SKM-1 treated with dmso at 0.1 percent for 144 hours (cell line): ENCODE measurements around the gene CFAP251.
"Not testable (repeated sequence)": the region's sequence is repeated elsewhere in the genome, so short reads cannot be mapped to it uniquely, and the experiment has no call there.

Experiments
- DNase-seq: peaks from one replicate; lab custom pipeline; 2025; ENCODE audit not compliant: unreplicated experiment; lab: John Stamatoyannopoulos, UW

The CFAP251 gene

DNA sequence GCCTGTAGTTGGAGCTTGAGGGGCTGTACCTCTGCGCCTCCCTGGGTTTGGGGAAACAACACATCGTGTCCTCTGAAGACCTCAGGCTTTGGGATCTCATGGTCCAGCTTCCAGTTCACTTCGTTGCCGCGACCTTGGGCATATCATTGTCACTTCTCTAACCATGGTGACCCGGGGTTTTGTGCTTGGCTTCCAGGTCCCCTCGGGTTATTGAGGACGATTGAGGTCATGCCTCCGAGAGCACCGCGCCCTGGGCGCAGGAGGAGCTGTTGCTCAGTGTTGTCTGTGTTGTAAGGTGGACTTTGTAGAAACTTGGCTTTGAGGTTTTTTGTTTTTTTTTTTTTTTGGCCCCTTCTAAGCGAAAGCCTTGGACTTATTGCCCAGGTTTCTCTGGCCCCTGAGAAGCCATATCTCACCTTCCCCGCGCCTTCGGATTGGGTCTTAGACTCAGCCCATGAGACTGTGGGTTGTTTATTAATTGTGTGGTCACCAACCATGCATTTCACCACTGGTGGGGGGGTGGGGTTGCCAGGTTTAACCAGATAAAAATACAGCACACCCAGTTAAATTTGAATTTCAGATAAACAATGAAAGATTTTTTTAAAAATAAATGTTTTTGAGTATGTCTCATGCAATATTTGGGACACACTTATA is 105.9 kb downstream of the CFAP251 start:
- no peak for DNase-seq

DNA sequence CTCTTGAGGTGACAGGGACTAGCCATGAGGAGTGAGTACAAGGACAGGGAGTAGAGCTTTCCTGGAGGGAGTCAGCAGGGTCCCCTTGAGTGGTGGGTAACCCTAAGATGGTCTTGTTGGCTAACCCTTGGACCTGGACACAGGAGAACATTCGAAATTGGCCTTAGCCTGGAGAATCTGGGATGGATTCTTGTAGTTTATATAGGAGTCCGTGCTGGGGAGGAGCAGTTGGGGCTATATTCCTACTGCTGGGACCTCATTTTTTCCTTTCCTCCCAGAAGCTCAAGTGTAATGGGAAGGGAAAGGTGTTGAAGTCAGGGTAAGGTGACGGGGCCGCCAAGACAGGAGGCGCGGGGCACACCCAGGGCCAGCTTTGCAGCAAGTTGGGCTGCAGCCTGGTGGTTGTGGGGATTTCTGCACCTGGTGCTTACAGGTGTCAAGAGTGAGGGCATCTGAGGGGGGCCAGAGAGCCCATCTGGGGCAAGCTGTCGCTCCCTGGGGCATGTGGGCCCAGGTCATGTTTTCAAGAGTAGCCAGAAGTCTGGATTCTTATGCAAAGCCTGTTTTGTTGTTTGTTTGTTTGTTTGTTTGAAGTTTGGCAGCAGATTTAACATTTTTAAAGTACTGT is 108.4 kb downstream of the CFAP251 start:
- DNase-seq = no peak

DNA sequence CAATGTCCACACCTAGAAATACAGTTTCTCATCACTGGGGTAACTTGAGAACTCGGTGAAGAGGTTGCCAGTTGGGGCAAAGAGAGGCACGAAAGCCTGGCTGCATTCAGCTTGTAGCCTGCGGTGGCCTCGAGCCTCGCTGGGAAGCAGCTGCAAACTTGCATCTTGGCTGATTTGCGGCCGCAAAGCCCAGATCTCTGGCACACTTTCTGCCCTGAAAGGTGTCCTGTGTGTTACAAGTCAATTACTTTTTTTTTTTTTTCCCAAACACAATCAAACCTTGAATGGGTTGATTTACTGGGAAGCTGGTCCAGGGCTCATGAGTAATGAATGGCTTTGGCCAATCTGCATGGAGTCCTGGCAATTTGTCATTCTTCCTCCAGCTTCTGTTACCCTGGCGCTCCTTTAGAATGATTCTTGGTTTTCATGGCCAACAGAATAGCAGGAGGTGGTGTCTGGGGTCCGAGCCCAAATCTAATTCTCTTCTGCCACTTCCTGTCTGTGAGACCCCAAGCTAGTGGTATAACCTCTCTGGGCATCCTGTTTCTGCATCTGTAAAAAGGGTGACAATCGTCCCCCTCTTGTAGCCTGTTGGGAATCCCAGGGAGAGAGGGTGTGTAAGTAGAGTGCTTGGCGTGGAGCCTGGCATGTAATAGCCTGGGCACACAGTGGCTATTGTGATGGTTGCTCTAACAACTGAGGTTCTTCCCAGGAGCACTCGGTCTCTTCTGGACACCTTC is 109.9 kb downstream of the CFAP251 start:
- DNase-seq = no peak

DNA sequence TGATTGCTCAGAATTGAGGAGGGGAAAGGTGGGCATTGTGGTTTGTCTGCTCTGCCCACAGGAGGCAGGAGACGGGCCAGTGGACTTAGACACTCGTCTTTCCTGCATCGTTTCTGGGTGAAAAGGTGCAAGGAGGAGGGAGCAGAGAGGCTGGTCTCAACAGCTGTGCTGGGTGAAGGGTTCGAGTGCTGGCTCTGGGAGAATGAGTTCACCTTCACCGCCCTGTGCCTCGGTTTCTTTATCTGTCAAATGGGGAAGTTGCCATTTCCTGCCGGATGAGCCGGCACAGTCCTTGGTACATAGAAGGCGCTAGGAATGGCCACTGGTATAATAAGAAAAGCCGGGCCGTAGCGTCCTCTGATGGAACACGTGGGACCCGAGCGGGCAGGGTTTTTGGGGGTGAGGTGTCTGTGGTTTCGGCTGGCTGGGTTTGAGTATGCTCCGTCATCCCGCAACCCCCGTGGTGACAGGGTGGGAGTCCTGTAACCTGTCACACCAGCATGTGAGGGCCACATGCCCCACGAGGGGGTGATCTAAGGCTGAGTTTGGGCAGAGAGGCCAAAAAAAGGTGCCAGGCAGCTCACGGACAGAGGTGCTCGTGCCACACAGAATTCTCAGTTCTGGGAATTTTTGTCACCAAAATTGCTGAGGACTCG is 110.6 kb downstream of the CFAP251 start:
- DNase-seq = no peak

DNA sequence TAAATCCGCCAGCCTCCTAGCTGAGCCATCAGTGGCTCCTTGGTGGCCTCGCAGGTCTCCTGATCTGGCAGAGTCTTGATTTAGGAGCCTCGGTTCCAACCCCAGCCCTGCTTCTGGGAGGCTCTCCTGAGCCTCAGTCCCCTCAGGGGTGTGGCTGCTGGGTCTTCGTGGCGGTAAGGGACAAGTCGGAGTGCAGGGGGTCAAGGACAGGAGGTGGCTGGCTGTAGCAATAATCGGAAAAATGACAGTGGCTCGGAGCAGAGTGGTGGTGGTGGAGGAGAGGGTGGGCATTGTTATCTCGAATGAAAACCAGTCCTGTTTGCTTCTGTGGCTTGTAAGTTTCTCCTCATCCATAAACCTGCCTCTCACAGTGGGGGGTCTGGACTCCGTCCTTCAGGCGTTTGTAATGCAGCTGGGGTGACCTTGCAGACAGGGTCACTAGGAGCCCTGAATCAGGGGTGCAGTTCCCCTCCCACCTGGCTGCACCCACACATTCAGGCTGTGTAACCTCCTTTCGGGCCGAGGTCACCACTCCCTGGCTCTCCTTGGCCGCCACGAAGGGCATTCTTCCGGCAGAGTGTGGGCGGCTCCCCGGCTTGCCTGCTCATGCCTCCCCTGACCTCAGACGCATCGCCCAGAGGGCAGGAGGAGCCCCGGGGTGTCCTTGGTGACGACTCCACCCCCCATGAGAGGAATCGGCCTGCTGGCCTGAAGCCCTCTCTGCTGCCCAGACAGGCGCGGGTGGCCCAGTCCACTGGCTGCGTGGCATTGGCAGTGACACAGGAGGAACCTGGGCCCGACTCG is 111.4 kb downstream of the CFAP251 start:
- DNase-seq = no peak

DNA sequence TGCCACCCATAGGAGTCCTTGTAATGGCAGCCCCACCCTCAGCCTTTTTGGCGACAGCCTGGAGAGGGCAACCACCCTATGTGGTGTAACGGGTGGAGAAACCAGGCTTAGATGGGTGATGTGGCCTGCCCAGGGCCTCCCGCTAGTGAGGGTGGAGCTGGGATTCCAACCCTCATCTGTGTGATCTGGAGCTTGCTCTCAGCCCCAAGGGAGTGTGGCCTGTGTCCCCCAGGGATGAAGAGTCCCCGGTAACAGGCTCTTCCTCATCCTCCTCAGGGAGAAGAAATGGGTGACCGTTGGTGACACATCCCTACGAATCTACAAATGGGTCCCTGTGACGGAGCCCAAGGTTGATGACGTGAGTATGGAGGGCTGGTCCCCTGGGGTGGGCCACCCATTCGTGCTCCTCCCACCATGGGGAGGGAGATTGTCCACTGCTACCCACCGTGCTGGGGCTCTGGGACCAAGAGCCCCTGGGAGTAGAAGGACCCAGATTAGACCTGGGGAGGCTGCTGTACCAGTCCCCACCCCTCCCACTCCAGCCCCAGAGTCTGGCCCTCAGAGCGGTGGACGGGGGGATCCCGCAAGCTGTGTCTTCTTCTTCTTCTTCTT is 112.1 kb downstream of the CFAP251 start:
- no peak for DNase-seq

DNA sequence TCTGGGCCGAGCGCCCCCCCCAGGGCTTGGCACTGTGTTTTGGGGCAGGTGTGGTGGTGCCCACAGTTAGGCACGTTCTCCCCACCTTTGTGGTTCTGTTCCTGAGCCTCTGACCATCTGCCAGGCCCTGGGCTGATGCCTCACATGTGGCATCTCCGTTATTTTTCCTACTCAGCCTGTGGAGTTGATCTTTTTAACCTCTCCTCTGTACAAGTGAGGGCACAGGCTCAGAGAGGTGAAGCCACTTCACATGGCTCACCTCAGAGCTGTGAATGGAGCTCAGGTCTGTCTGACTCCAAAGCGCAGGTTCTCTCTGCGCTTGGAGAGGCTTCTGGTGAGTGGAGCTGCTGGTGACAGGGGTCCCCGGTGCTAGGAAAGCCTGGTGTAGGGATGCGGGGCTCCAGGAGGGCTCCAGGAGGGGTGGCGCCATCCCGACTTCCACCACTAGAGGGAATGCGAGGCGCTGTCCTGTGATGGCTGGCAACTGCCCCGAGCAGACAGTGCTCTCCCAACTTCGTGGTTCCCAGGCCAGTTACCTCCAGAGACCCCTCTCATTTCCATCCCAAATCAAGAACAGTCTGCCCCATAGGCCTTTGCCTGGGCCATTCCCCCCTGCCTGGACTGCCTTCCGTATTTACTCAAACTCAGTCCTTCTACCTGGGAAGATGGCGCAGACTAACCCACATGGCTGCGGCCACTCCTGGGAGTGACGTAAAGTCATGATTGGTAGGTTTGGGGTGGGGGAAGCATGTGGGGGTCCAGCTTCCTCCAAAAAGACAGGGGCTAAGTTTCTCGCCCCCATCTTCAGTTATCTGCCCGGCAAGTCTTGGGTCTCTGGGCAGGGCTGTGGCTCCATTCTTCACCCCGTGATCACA is 113.2 kb downstream of the CFAP251 start:
- DNase-seq = no peak

DNA sequence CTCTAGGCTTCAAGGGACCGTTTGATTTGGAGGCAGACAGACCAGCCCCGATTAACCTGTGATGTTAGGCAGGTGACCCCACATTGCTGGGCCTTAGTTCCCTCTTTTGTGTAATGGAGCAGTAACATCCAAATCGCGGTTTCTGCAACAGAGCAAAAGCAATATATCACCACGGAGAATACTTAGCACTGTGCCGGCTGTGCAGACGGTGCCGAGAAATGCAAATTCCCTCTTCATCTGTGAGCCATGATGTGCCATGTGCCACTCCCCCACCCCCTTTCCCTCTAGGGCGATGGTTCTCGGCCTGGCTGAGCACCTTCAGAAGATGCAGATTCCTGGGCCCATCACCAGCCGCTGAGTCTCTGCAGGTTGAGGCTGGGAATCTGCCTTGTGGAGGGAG is 114.2 kb downstream of the CFAP251 start:
- no peak for DNase-seq

DNA sequence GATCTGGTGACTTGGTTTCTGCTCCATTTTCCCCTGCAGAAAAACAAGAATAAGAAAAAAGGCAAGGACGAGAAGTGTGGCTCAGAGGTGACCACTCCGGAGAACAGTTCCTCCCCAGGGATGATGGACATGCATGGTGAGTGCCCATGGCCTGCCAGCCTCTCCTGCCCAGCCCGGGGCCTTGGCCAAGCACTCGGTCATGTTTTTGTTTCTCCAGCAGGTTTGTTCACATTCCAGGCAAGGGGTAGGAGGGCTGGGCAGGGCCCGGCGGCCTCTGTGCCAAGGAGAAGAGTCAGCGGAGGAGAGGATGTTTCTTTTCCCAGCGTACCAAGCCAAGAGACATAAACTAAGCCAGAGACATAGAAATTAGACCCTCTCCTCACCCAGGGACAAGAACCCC is 116.9 kb downstream of the CFAP251 start:
- DNase-seq = no peak

DNA sequence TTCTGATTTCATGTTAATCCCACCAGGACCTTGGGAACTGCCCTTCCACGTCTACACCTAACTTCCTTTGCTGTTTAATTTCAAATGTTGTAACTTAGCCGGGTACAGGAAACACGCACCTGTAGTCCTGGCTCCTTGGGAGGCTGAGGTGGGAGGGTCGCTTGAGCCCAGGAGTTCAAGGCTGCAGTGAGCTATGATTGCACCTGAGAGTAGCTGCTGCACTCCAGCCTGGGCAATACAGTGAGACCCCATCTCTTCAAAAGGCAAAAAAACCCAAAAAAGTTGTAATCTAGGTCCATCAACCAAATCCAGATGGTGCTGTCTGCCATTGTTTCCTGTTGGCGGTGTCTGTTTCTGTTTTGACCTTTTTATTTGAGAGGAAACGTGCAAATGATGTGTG is 117.8 kb downstream of the CFAP251 start:
- no peak for DNase-seq

DNA sequence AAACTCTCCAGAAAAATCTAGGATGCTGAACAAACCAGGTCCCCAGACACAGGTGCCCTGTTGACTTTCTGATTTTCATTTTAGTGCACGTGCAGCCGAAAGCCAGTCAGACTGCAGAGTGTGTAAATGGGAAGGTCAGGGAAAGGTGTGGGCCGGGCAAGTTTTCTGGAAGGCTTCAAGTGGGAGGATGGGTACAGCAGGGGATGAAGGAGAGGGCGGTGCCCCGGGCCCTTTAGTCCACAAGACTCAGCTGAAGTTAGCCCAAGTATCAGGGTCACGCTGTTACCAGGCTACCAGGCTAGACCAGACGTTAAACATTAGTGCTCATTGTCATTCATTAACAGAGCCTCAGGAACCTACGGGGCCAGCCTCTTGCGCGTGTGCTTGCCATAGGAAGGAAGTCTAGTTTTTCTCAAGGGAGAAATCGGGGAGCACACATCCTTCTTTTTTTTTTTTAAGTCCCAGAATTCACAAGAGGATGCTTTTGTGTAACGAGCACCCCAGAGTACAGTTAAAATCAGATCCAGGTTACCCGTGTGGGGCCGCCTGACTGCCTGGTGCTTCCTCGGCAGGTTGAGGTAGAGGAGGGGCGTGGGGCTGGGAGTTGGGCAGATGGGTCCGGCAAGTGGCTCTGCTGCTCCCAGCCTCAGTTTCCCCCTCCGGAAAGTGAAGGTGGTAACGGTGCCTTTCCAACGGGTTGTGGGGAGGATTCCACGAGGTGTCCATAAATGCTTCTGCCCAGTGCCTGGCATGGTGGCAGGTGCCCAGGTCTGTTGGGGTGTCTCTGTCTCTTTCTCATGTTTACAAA is 122.4 kb downstream of the CFAP251 start:
- no peak for DNase-seq

DNA sequence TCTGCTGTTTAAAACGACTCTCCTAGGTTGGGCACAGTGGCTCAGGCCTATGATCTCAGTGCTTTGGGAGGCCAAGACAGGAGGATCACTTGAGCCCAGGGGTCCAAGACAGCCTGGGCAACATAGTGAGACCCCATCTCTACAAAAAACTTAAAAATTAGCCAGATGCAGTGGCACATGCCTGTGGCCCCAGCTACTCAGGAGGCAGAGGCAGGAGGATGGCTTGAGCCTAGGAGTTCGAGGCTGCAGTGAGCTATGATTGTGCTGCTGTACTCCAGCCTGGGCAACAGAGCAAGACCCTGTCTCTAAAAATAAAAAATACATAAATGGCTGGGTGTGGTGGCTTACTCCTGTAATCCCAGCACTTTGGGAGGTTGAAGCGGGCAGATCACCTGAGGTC is 123.1 kb downstream of the CFAP251 start:
- DNase-seq = not testable (repeated sequence)

DNA sequence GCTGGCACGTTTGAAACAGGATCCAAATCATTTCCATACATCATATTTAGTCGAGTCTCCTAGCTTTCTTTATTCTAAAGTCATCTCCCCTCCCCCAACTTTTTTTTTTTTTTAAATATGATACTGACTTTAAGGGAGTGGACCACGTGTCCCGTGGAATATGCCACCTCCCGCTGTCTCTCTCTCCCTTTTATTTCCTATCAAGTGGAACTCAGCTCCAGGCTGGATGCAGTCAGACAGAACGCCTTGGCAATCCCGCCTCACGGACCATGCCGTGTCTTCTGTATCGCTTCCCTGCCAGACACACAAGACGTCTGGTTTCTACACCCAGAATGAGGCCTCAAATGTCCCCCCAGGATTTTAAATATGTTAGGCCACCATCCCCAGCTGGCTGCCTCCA is 124.5 kb downstream of the CFAP251 start:
- DNase-seq = no peak

DNA sequence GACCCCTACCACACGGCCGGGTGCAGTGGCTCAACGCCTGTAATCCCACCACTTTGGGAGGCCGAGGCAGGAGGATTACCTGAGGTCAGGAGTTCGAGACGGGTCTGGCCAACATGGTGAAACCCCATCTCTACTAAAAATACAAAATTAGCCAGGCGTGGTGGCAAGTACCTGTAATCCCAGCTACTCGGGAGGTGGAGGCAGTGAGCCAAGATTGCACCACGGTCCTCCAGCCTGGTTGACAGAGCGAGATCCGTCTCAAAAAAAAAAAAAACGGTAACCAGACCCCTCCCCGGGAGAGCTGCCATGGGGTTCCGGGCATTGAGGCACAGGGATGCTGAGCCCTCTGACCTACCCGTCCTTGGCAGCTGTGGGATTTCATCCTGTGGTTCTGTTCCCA is 125.1 kb downstream of the CFAP251 start:
- no peak for DNase-seq

DNA sequence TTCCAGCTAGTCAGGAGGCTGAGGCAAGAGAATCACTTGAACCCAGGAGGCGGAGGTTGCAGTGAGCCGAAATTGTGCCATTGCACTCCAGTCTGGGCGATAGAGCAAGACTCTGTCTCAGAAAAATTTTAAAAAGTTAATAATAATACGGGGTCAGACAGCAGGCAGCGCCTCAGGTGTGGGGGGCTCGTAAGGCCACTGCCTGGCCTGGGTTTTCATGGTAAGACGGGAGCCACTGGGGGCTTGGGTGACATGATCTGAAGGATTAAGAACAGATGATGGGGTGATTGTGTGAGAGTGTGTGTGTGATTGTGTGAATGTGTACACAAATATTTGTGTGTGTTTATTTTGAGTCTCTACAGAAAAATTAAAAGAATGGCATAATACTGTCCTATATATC is 126.9 kb downstream of the CFAP251 start:
- DNase-seq = no peak

DNA sequence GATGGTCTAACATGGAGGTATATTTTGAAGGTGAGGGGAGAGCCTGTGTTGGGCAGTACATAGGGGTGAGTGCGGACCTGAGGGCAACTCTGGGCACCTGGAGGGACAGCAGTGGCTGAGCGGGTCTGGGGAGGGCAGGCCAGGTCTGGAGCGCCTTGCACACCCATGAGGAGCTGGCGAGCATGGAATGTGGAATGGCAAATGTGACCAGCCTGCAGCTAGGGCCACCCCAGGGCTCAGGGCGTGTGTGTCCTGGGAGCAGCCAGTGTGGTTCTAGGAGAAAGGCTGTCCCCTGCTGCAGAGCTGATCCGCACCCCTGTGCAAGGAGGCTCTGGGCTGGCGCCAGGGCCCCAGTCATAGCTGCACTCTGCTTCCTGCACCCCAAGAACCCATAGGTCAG is 127.8 kb downstream of the CFAP251 start:
- DNase-seq = no peak

DNA sequence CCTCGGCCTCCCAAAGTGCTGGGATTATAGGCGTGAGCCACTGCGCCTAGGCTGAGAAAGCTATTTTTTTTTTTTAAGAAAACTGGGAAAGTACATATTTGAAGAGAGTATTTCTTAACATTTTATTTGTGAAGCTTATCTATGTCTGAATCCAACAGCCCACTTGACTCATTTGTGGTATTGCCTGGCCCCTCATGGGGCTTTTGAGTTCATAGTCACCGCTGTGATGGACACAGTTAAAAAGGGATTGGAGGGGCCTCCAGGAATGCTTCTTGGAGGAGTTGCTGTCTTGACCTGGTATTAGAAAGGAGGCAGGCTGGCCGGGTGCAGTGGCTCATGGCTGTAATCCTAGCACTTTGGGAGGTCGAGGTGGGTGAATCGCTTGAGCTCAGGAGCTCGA is 129.8 kb downstream of the CFAP251 start:
- DNase-seq = no peak

DNA sequence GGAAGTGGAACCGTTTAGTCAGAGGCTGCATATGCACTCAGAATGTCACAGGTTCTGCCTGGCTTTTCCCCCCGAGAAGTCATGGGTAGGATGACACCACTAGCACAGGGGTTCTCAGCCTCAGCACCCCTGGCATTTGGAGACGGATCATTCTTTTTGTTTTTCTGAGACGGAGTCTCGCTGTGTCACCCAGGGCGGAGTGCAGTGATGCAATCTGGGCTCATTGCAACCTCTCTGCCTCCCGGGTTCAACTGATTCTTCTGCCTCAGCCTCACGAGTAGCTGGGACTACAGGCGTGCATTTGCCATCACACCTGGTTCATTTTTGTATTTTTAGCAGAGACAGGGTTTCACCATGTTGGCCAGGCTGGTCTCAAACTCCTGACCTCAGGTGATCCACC is 131.4 kb downstream of the CFAP251 start:
- DNase-seq = no peak

DNA sequence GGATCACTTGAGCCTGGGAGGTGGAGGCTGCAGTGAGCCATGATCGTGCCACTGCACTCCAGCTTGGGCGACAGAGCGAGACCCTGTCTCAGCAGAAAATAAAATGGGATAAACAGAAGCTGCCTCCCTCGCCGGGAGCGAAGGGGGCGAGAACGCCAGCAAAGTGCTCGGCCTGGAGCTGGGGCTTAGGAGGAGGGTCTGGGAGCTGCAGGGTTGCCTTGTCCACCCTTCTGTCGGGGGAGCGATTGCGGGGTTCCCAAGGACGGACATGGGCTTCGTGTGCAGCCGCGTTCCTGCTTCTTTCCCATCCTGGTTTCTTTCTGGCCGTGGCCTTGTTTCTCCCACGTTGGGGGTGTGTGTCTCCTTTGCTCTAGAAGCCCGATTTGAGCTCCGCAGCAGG is 132.3 kb downstream of the CFAP251 start:
- no peak for DNase-seq
